HUES48 (cell line): Measurements from ENCODE around the gene LRRC74A.

ENCODE experiments used
- H3K27ac ChIP-seq: one replicate; pipeline ENCODE4 v1.7.0; 2013; ENCODE audit warnings: low read depth, low read length, inconsistent platforms
- H3K27me3 ChIP-seq: 2 replicates; pipeline ENCODE4 v1.6.1; 2013; ENCODE audit warnings: mild to moderate bottlenecking, low read length; ENCODE audit not compliant: control insufficient read depth, insufficient read depth
- H3K36me3 ChIP-seq: 2 replicates; pipeline ENCODE4 v1.6.1; 2013; ENCODE audit warnings: low read length; ENCODE audit not compliant: control insufficient read depth, insufficient read depth
- H3K4me1 ChIP-seq: 2 replicates; pipeline ENCODE4 v1.6.1; 2013; ENCODE audit warnings: mild to moderate bottlenecking, low read length; ENCODE audit not compliant: control insufficient read depth, insufficient read depth
- H3K4me3 ChIP-seq: 2 replicates; pipeline ENCODE4 v1.5.1; 2013; ENCODE audit warnings: mild to moderate bottlenecking, low read depth, low read length
- H3K9ac ChIP-seq: 2 replicates; pipeline ENCODE4 v1.6.1; 2013; ENCODE audit warnings: mild to moderate bottlenecking, low read depth, low read length, moderate library complexity
- H3K9me3 ChIP-seq: 2 replicates; pipeline ENCODE4 v1.6.1; 2013; ENCODE audit warnings: low read length; ENCODE audit not compliant: control insufficient read depth, insufficient read depth

The LRRC74A gene

DNA sequence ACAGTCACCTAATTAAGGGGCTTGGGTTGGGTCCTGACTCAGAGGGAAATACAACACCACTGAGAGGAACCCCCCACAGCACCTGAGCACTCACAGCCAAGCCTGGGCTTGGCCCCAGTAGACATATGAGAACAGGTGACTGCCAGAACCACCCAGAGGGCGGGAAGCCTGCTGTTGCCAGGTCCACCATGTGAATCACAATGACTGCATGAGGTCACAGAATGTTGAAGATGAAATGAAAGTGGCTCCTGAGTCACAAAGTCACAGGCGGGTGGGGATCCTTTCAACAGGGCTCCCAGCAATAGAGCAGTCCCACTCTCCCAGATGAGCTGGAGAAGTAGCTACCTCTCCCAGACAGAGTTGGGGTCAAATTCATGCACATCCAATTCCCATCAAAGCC, at the start of gene LRRC74A:
LRRC74A (plus strand) TSS at position 287 of the 400 bp plus-strand sequence. CDS start 290 bp downstream, outside the sequence.
- no peak within 1 kb of the TSS for H3K9ac ChIP-seq
- H3K4me3 ChIP-seq: no peak within 1 kb of the TSS
- no peak within 1 kb of the TSS for H3K27ac ChIP-seq
- no peaks in the 10 kb centered on the region; the same call in 1 of the 2 replicates for H3K27me3 ChIP-seq
- H3K36me3 ChIP-seq: no peaks in the 10 kb centered on the region
- 0 out of 2 replicates have a peak, but pooled peaks cover 2% of the 10 kb centered on the region for H3K9me3 ChIP-seq
- peaks cover 21% of the 10 kb centered on the region for H3K4me1 ChIP-seq

DNA sequence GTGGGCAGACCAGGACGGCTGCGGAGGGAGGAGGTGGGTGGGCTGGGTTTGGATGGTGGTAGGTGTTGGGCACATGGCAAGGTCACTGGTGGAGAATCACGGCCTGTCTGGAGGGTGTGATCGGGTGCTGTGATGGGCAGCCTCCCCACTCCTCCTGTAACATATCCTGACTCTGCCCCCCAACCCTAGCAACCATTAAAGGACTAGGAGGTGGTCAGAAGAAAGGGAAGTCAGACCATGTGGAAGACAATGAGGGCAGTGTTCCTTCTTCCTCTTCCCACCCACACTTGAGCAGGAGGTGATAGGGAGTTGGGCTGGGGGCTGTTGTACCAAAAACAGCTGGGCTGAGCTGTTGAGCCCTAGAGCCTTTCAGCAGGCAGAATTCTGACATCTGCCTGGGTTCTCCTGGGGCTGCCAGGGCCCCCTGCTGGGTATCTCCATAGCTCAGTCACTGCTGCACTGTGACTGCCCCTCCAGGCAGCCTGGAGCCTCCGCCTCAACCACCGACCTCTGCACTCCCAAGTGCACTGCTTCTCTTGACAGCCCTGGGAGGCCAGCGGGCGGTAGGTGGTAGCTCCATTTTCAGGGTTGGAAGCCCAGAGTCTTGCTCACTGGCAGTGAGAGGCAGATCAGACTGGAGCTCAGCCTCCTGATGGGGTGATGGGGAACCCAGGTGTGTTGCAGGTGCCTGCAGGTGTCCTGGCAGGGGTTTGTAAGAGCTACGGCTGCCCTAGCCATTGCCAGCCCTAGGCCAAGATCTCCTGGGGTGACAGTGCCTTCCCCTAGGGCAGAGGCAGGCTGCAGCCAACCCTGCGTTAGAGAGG, 49.6 kb upstream of the LRRC74A start:
- H3K9me3 ChIP-seq: no peaks in the 10 kb centered on the region
- no peak overlapping the region for H3K27ac ChIP-seq
- H3K36me3 ChIP-seq: 0 out of 2 replicates have a peak, but pooled peaks cover 5% of the 10 kb centered on the region
- peaks cover 14% of the 10 kb centered on the region for H3K4me1 ChIP-seq
- H3K9ac ChIP-seq: no peak overlapping the region
- no peaks in the 10 kb centered on the region; the same call in 1 of the 2 replicates for H3K27me3 ChIP-seq
- H3K4me3 ChIP-seq: no peak overlapping the region

DNA sequence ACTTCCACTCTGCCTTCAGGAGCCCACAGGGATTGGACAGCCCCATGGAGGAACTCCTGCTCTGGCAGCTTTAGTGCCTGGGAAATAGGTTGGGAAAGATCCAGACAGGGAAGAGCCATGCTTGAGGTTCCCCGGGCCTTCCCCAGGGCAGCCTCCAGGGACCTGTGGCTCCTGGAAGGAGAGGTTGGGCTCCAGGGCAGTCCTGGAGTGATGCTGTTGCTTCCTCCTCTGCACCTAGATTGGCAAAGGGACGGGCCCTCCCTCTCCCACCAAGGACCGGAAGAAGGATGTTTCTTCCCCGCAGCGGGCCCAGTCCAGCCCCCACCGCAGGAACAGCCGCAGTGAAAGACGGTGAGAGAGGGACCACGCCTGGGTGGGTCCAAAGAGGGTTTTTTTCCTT, 48.5 kb upstream of the LRRC74A start:
- Histone ChIP-seq H3K9ac (no peak overlapping the region), H3K4me1 (peaks cover 8% of the 10 kb centered on the region)

DNA sequence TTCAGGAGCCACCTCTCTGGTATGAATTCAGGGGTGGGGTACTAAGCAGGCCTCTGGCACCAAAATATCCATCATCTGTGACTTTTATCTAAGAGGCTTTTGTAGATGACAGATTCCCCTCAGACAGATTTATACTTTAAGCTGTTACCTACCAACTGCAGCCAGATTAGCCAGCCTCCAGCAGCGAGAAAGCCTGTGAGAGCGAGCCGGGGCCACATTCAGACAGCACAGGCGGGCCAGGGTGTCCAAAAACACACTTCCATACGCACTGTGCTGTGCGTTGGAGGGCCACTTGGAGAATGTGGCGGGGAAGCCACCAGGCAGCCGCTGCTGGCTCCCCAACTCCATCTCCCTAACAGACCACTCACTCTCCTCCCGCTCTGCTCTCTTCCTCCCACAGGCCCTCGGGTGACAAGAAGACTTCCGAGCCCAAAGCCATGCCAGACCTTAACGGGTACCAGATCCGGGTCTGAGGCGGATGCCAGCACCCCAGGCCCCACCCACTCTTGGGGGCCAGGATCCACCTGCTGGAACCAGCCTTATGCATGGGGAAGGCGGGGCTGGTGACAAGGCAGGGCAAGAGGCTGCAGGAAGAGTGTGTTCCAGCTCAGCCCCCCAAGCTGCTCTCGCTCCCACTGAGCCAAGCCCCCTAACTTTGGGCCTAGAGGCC, 47.5 kb upstream of the LRRC74A start:
- Histone ChIP-seq H3K9ac (no peak overlapping the region), H3K9me3 (no peaks in the 10 kb centered on the region), H3K36me3 (peaks cover 23% of the 10 kb centered on the region), H3K4me3 (no peak overlapping the region), H3K27me3 (no peaks in the 10 kb centered on the region), H3K4me1 (0 out of 2 replicates have a peak, but pooled peaks cover 6% of the 10 kb centered on the region), H3K27ac (no peak overlapping the region)

More for the DNA sequence above, 48.5 kb upstream of the LRRC74A start:
- no peaks in the 10 kb centered on the region for H3K9me3 ChIP-seq
- no peaks in the 10 kb centered on the region for H3K27me3 ChIP-seq
- peaks cover 15% of the 10 kb centered on the region for H3K36me3 ChIP-seq
- H3K27ac ChIP-seq: no peak overlapping the region
- H3K4me3 ChIP-seq: no peak overlapping the region

DNA sequence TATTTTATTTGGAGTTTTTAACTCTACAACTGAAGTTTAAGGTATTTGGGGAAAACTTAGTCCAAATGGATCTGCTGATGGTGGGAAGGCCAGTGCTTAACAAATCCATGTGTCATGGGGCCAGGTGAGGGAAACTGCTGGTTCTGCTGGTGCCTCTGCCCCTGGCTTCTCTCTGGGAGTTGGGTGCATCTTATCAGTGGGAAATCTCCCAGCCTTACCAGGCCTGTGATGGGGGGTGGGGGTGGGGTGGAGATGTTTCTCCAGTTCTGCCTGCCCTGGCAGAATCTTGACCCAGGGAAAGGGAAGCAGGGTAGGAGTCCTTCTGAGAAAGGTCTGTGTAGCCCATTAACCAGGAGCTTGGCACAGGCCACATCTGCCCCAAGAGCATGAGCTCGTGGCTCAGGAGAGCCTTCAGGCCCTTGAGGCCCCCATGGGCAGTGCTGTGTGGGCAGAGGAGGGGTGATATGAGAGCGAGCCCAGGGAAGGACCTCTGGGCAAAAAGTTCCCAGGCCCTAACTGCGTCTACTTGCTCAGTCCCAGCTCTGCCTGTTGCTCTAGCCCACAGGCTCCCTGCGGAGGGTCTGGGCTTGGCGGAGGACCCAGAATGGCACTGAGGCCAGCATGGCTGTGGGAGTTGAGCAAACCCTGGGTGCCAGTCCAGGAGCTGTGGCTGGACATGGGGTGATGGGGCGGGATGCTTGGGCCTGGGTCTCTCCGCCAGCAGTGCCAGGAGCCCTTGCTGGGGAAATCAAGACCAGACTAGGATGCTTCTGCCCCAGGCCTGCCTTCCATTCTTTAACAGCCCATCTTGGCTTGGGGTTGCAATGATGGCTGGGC, 46.8 kb upstream of the LRRC74A start:
- Histone ChIP-seq H3K4me3 (no peak overlapping the region), H3K4me1 (0 out of 2 replicates have a peak, but pooled peaks cover 6% of the 10 kb centered on the region), H3K9me3 (no peaks in the 10 kb centered on the region), H3K27ac (no peak overlapping the region), H3K27me3 (no peaks in the 10 kb centered on the region), H3K36me3 (peaks cover 31% of the 10 kb centered on the region), H3K9ac (no peak overlapping the region)

DNA sequence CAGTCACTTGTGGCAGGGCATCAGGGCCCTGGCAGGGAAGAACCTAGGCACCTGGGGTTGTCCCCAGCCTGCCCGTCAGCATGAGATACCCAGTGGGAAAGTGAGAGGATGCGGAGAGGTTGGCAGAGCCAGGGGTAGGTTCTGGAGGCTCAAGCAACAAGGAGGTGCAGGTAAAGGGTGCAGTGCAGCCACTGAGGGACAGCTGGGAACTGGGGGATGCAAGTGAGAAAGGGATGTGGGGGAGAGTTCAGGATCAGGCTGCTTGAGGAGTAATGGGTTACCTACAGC, 46.2 kb upstream of the LRRC74A start:
- no peaks in the 10 kb centered on the region for H3K9me3 ChIP-seq
- H3K4me3 ChIP-seq: no peak overlapping the region
- peaks cover 33% of the 10 kb centered on the region for H3K36me3 ChIP-seq
- H3K27ac ChIP-seq: no peak overlapping the region
- no peak overlapping the region for H3K9ac ChIP-seq
- no peaks in the 10 kb centered on the region for H3K27me3 ChIP-seq
- H3K4me1 ChIP-seq: 0 out of 2 replicates have a peak, but pooled peaks cover 6% of the 10 kb centered on the region

DNA sequence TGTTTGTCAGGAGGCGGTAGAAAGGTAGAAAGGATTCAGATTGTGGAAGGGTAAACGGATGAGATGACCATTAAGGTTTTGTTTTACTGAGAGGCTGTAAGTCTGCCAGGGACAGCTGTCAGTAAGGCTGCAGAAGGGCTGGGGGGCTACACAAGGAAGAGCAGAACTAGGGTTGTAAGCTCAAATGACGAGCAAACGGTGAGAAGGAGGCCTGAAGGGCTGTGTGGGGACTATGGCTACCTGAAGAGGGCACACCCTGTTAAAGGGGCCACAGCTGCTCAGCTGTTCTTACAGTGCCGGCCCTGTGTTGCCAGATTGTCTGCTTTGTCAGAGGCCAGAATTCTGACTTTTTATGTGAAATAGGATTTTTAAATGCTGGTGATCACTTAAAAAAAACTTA, 45.8 kb upstream of the LRRC74A start:
- no peak overlapping the region for H3K27ac ChIP-seq
- H3K4me1 ChIP-seq: 0 out of 2 replicates have a peak, but pooled peaks cover 6% of the 10 kb centered on the region
- H3K4me3 ChIP-seq: no peak overlapping the region
- peaks cover 33% of the 10 kb centered on the region for H3K36me3 ChIP-seq
- H3K9me3 ChIP-seq: no peaks in the 10 kb centered on the region
- H3K27me3 ChIP-seq: no peaks in the 10 kb centered on the region
- H3K9ac ChIP-seq: no peak overlapping the region

DNA sequence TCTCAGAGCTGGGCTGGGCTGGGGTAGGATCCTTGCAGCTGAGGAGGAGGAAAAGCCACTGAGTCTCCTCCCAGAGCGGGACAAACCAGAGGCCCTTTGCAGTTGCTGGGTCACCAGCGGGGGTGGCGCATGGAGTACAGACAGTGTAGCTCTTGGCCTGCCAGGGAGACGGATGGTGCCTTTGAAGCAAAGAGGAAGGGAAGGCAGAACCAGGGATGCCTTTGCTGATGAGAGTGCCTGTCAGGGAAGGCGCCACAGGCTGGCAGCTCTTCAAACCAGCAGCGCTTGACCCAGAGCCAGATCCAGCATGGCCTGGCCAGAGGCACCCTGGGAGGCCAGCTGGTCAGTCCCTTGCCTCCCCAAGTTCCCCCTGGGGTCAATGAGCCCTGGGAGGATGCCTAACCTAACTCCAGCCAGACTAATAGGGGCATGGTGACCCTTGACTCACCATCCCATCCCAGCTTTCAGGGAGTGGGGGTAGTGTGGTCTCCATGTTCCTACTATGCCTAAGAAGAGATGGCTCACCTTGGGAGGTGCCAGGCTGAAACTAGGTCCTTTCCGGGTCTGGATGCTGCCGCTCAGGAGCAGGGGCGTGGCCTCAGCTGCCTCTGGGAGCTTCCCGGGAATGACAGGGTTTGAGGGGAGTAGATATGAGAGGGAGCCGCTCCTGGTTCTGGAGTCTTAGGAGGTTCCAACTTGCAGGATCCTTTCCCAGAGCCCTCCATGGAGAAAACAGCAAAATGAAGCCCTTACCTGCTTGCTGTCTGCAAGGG, 45.1 kb upstream of the LRRC74A start:
- peaks cover 33% of the 10 kb centered on the region for H3K36me3 ChIP-seq
- no peaks in the 10 kb centered on the region for H3K27me3 ChIP-seq
- H3K9ac ChIP-seq: no peak overlapping the region
- H3K4me3 ChIP-seq: no peak overlapping the region
- H3K9me3 ChIP-seq: no peaks in the 10 kb centered on the region
- 0 out of 2 replicates have a peak, but pooled peaks cover 6% of the 10 kb centered on the region for H3K4me1 ChIP-seq
- no peak overlapping the region for H3K27ac ChIP-seq

DNA sequence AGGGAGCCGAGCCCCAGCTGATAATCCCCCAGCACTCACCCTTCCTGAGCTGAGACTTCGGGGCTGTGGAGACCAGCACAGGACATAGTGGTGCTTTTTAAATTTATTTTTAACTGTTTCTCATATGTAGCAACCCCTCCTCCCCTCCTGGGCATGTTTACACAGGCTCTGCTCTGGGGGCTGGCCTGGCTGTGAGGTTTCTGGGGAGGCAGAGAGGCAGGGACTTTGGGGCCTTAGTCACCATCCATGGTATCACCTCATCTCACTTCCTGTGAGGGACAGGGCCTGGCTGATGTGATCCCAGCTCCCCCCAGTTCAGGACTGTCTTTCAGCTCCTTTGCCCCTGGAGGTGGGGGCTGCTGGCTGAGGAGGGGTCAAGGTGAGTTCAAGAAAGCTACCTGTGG, 44.6 kb upstream of the LRRC74A start:
- H3K9ac ChIP-seq: no peak overlapping the region
- H3K4me3 ChIP-seq: no peak overlapping the region
- no peaks in the 10 kb centered on the region for H3K27me3 ChIP-seq
- no peaks in the 10 kb centered on the region for H3K9me3 ChIP-seq
- H3K36me3 ChIP-seq: peaks cover 35% of the 10 kb centered on the region
- H3K4me1 ChIP-seq: 0 out of 2 replicates have a peak, but pooled peaks cover 6% of the 10 kb centered on the region
- no peak overlapping the region for H3K27ac ChIP-seq
